Fibroblast of mammary gland (primary cell): Measurements from ENCODE around the gene EFCAB10.
"Not testable (repeated sequence)": the region's sequence is repeated elsewhere in the genome, so short reads cannot be mapped to it uniquely, and the experiment has no call there.

Source experiments
- DNase-seq: peaks from one replicate; pipeline ENCODE4 v3.0.0-alpha.2; 2010; ENCODE audit warnings: low read depth
- H3K4me3 ChIP-seq: 2 replicates; pipeline ENCODE4 v1.5.1; 2011; ENCODE audit warnings: low read depth, mild to moderate bottlenecking, low read length, moderate library complexity; ENCODE audit not compliant: control insufficient read depth
- TF ChIP-seq, protein P1 (sequence below): conservative IDR thresholded peaks from 2 replicates; pipeline ENCODE4 v1.5.1; 2011; ENCODE audit warnings: low read depth, low read length, inconsistent platforms; ENCODE audit not compliant: control insufficient read depth, insufficient read depth

Gene EFCAB10

DNA sequence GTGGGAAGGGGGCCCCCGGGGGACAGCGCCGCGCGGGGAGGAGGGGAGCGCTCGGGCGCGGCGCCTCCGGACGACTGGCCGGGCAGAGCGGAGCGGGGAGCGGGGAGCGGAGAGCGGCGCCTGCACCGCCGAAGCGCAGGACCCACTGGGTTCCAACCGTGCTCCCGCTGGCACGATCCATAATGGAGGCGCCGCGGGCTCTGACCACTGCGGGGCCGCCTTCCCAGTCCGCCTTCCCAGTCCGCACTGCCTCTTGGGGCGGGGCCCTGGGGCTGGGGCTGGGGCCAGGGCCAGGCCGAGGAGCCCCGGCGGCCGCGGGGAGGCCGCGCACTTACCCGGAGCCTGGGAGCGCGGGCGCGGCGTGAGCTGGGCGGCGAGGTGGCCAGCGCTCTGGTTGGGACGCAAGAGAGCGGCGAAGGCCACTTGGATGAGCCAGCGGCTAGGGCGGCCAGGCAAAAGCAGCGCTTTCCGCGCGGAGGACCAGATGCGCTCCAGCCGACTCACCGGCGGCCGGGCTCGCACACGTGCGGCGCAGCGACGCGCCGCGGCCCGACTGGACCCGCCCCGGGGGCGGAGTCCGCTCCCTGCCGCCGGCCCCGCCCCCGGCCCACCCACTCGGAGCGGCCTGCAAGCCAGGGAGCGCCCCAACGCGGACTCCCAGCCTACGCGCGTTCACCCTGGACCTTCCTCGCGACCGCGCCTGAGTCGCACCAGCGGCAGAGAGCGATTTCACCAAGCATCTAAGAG, 59.4 kb downstream of the EFCAB10 start, which contains the start of gene PUS7:
TSS of gene PUS7 (minus strand) at position 555 of the 747 bp plus-strand sequence. CDS start 13,759 bp downstream, outside the sequence.
- H3K4me3 ChIP-seq: peak within 1 kb of the TSS; percentile 86
- DNase-seq: peak; percentile 85
- TF ChIP-seq, protein P1, sequence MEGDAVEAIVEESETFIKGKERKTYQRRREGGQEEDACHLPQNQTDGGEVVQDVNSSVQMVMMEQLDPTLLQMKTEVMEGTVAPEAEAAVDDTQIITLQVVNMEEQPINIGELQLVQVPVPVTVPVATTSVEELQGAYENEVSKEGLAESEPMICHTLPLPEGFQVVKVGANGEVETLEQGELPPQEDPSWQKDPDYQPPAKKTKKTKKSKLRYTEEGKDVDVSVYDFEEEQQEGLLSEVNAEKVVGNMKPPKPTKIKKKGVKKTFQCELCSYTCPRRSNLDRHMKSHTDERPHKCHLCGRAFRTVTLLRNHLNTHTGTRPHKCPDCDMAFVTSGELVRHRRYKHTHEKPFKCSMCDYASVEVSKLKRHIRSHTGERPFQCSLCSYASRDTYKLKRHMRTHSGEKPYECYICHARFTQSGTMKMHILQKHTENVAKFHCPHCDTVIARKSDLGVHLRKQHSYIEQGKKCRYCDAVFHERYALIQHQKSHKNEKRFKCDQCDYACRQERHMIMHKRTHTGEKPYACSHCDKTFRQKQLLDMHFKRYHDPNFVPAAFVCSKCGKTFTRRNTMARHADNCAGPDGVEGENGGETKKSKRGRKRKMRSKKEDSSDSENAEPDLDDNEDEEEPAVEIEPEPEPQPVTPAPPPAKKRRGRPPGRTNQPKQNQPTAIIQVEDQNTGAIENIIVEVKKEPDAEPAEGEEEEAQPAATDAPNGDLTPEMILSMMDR: no peak

DNA sequence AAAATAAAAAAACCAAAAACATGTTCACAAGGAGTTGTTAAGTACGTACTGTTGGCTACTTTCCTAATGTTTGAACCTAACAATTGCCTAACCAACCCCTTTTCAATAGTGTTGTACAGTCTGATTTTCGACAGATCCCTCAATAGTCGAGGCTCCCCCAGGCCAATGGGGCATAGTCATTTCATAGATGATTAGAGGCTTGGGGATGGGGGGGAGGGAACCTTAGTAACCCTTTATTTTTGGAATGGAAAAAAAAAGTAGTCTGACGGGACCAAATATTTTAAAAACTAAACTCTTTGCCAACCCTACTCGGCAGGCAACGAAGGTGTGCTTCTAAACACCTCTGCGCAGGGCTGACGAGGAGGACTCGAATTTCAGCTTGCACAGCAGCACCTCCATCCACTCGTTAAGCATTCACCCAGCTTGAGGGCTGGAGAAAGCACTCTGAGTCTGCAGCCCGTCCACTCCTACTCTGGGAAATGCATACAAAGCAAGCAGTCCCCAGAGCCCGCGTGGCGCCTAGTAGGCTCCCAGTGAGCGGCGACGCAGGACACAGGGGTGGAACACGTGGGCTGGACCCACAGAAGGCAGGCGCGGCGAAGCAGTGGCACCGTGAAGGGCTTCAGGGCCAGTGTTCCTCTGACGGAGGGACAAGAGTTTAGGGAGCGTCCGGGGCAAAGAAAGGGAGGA, 60.1 kb downstream of the EFCAB10 start:
- peak overlapping the region; percentile 86 for H3K4me3 ChIP-seq
- DNase-seq: peak; percentile 45
- TF ChIP-seq, protein P1: no peak

DNA sequence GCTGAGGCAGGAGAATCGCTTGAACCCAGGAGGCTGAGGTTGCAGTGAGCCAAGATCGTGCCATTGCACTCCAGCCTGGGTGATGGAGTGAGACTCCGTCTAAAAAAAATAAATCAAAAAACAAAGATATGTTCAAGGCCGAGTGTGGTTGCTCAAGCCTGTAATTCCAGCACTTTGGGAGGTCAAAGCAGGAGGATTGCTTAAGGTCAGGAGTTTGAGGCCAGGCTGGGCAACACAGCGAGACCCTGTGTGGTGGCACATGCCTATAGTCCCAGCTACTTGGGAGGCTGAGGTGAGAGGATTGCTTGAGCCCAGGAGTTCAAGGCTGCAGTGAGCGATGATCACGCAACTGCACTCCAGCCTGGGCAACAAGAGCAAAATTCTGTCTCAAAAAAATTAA, 60.7 kb downstream of the EFCAB10 start:
- peak overlapping the region; percentile 86 for H3K4me3 ChIP-seq
- DNase-seq: not testable (repeated sequence)

DNA sequence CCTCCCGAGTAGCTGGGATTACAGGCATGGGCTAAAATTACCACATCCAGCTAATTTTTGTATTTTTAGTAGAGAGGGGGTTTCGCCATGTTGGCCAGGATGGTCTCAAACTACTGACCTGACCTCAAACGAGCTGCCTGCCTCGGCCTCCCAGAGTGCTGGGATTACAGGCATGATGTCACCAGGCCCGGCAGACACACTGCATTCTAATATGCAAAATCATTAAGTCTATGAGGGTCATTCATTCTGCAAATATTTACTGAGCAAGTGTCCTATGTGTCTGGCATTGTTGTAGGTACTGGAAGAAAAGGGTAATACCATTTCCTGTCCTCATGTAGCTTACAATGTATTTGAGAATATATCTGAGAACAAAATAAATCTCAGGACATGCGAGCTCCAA, 61.9 kb downstream of the EFCAB10 start:
- TF ChIP-seq, protein P1: no peak
- H3K4me3 ChIP-seq: no peak overlapping the region
- no peak for DNase-seq

DNA sequence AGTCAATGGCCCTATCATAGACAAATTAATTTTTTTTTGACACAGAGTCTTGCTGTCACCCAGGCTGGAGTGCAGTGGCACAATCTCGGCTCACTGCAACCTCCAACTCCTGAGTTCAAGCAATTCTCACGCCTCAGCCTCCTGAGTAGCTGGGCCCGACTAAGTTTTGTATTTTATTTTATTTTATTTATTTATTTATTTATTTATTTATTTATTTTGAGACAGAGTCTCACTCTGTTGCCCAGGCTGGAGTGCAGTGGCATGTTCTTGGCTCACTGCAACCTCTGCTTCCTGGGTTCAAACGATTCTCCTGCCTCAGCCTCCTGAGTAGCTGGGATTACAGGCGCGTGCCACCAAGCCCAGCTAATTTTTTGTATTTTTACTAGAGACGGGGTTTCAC, 65.7 kb downstream of the EFCAB10 start:
- not testable (repeated sequence) for H3K4me3 ChIP-seq, DNase-seq
